GM12864 (cell line): ENCODE measurements around the gene HSD11B2.
A peak's percentile ranks its signal among the peaks of the same experiment; 100 is the strongest.

ENCODE experiments used
- DNase-seq: peaks from one replicate; pipeline ENCODE4 v3.0.0-alpha.2; 2011; ENCODE audit warnings: low read depth
- H3K4me3 ChIP-seq: 2 replicates; pipeline ENCODE4 v1.5.1; 2011; ENCODE audit warnings: mild to moderate bottlenecking, low read depth, low read length, control low read depth
- CTCF ChIP-seq: IDR thresholded peaks from 2 replicates; pipeline ENCODE4 v1.5.1; 2011; ENCODE audit warnings: low read depth, mild to moderate bottlenecking, moderate library complexity, low read length, control low read depth, inconsistent platforms; ENCODE audit errors: missing control alignments

HSD11B2 gene

GRCh38 chr16:67397812-67398545 is 32.9 kb upstream of the HSD11B2 start:
- TF ChIP-seq CTCF = peak; percentile 50
- no peak overlapping the region for H3K4me3 ChIP-seq
- no peak for DNase-seq

GRCh38 chr16:67398546-67399217 is 32.2 kb upstream of the HSD11B2 start:
- no peak for DNase-seq
- no peak overlapping the region for H3K4me3 ChIP-seq
- no peak for TF ChIP-seq CTCF

GRCh38 chr16:67399218-67399733 is 31.6 kb upstream of the HSD11B2 start:
- peak; percentile 79 for TF ChIP-seq CTCF
- no peak overlapping the region for H3K4me3 ChIP-seq
- DNase-seq = no peak

- no peak for TF ChIP-seq CTCF
- no peak overlapping the region for H3K4me3 ChIP-seq
- DNase-seq = no peak
Observed at GRCh38 chr16:67399749-67400704, 30.9 kb upstream of the HSD11B2 start.

- no peak for TF ChIP-seq CTCF
- H3K4me3 ChIP-seq = no peak overlapping the region
- DNase-seq = no peak
Observed at GRCh38 chr16:67400901-67401300, 30.0 kb upstream of the HSD11B2 start.

- TF ChIP-seq CTCF = no peak
- no peak for DNase-seq
- no peak overlapping the region for H3K4me3 ChIP-seq
Observed at GRCh38 chr16:67403976-67404555, 26.9 kb upstream of the HSD11B2 start.
